Ecto neural progenitor cell (in vitro differentiated cells): ENCODE data around the gene MROH8.
"Not testable (repeated sequence)": the region's sequence is repeated elsewhere in the genome, so short reads cannot be mapped to it uniquely, and the experiment has no call there.

Source experiments
- DNase-seq: peaks from one replicate; pipeline ENCODE4 v3.0.0-alpha.2; 2018; ENCODE audit warnings: low spot score

Gene MROH8

GRCh38 chr20:37154684-37155298, 24.6 kb downstream of the MROH8 start:
- DNase-seq: no peak

GRCh38 chr20:37152284-37152683, 27.1 kb downstream of the MROH8 start:
- DNase-seq: no peak

DNA sequence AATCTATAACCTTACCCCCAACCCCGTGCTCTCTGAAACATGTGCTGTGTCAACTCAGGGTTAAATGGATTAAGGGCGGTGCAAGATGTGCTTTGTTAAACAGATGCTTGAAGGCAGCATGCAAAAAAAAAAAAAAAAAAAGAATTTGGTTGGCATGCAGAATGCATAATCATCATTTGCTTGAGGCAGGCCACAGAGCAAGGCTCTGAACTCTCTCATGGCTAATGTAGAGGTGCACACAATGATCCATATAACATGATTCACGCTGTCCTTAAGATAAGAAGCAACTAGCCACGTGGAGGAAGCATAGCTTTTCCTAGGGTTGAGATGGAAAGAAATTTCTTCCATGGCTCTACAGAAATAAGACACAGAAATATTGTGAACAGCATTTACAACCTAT, 27.8 kb downstream of the MROH8 start:
- no peak for DNase-seq

- DNase-seq: not testable (repeated sequence)
Measured at GRCh38 chr20:37150864-37151263, 28.5 kb downstream of the MROH8 start.

DNA sequence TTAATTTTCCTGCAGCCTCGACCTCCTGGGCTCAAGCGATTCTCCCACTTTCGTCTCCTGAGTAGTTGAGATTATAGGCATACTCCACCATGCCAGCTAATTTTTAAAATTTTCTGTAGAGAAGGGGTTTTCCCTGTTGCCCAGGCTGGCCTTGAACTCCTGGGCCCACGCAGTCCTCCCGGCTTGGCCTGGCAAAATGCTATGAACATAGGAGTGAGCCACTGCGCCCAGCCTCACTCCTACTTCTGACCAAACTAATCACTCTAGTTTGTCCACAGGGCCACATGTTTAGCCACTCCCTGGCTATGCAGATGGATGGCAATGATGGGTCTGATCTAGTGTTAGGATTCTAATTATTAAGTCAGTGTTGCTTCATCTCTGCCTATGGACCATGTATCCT, 32.1 kb downstream of the MROH8 start:
- DNase-seq: no peak

DNA sequence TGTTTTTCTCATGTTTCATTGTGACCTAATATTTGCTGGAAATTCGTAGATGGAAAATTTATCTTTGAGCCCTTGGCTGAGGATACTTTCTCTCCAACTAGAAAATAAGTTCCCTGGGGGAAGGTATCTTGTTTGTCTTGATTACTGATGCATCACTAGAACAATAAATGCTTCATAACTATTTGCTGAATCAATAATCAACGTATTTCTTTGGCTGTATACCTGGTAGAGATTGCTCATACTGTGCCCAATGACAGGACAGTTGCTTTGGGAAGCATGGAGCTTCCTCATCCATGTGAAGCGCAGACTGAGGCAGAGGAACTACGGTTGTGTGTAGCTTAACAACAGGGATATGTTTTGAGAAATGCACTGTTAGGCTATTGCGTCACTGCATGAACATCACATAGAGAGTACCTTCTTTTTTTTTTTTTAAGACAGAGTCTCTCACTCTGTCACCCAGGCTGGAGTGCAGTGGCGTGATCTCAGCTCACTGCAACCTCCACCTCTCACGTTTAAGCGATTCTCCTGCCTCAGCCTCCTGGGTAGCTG, 34.4 kb downstream of the MROH8 start:
- no peak for DNase-seq

- no peak for DNase-seq
Measured at GRCh38 chr20:37142708-37143107, 36.6 kb downstream of the MROH8 start.

GRCh38 chr20:37137547-37137946, 41.8 kb downstream of the MROH8 start:
- DNase-seq: no peak

DNA sequence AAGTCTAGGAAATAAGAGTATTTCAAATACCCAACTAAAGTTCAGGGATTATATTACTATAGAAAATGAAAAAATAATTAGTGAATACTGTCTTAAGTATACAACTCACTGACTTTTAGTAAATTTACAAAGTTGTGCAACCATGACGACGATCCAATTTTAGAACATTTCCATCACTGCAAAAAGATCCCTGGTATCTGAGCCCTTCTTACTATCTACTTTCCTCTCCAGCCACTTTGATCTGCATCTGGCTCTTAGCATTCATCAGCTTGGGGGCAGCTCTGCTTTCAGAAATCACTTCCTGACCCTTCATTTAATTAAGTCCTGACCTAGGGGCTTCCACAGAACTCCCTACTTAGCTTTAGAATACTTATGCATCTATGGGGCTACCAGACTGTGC, 45.4 kb downstream of the MROH8 start:
- DNase-seq: no peak

GRCh38 chr20:37131486-37131885, 47.9 kb downstream of the MROH8 start:
- no peak for DNase-seq

DNA sequence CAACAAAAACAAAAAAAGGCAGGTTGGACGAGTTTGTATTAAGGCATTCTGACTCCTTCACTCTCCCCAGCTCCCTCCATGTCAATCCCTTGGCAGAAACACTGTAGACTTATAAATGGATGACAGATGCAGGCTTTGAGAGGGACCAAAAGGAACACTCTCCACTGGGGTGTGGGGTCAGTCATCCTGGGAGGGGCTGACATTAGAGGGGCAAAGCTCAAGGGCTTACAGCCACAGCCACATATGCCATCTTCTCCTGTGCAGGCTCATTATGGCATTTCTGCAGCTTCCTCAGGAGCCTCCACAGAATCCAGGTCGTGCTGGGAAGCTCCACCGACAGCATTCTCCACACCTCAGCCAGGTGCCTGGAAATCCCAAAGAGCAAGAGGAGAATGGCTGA, 50.5 kb downstream of the MROH8 start:
- DNase-seq: no peak

- DNase-seq: not testable (repeated sequence)
Measured at GRCh38 chr20:37126290-37126689, 53.1 kb downstream of the MROH8 start.

DNA sequence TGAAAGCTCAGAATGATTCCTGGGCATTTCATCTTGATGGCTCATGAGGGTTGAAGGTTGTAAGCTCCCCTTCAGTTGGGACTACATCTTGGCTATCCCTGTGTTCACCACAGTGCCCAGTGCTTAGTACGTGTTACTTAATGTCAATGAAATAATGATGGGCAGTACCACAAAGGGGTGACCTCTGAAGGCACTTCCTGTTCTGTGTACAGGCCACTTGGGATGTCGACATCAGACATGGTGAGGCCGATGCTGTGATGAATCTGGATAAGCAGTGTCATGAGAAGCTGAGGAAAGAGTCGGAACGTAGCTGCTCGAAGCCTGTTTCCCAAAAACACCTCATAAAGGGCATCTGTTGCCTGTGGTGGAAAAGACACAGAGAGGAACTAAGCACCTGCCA, 55.9 kb downstream of the MROH8 start:
- no peak for DNase-seq

GRCh38 chr20:37120497-37120896, 58.9 kb downstream of the MROH8 start:
- no peak for DNase-seq

GRCh38 chr20:37119356-37120036, 59.9 kb downstream of the MROH8 start:
- no peak for DNase-seq

DNA sequence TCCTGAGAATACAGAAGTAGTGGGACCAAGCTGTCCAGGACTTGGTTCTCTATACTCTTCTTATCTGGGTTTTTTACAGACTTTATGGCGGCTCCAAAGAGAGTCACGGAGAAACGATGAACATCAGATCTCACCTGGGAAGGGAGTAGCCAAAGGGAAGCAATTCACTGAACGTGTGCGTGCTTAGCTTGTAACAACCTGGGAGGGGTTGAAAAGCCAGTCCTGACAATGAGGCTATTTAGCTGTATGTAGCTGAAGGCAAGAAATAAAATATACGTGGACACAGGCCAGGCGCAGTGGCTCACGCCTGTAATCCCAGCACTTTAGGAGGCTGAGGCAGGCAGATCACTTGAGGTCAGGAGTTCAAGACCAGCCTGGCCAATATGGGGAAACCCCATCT, 65.3 kb downstream of the MROH8 start:
- no peak for DNase-seq

- DNase-seq: no peak
Measured at GRCh38 chr20:37111926-37112455, 67.4 kb downstream of the MROH8 start.

GRCh38 chr20:37108676-37109075, 70.7 kb downstream of the MROH8 start:
- DNase-seq: no peak

GRCh38 chr20:37102571-37102970, 76.8 kb downstream of the MROH8 start:
- no peak for DNase-seq

- no peak for DNase-seq
Measured at GRCh38 chr20:37096415-37097041, 82.8 kb downstream of the MROH8 start.

DNA sequence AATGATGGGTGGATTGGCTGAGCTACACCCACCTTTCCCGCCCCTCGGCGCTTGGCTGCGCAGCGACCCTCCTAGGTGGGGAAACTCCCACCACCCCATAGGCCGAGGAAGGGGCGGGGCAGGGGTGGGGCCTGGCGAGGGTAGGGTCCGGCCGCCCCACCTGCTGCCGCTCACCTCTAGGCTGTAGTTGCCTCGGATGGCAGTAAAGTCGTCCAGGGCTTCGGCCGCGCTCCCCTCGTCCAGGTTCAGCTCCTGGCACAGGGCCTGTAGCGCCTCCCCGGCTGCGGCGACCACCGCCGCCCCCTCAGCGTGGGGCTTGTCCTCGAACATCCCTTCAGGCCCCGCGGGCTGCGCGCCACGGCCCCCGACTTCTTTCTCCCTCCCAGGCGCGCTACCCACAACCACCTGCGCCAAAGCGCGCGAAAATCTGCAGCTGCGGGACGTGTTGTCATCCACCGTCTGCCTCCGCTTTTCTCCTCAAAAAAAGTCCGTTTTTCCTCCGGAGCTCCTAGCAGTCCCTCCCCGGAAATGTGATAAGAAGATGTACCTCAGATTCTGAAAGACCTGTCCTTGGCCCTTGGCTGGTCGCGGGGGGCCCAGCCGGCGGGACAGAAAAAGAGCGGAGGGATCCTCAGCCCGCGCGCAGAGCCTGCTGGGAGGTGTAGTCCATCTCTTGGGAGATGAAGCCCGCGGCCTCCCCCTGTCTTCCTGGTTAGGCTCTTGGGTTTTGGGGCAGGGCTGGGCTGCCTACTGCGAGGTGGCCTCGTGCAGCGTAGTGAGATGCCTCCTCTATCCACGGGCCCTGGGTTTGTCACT, 83.5 kb downstream of the MROH8 start, which contains the start of gene RBL1:
RBL1 (minus strand) TSS at position 399 of the 816 bp plus-strand sequence; CDS start at position 330, 69 bp downstream.
- DNase-seq: peak; percentile 96

GRCh38 chr20:37095108-37095598, 84.2 kb downstream of the MROH8 start:
- DNase-seq: no peak
